Stimulated activated CD8-positive, alpha-beta memory T cell treated with anti-CD3 and anti-CD28 coated beads, Interleukin-15, amount 100 ng/mL, for 24 hours (primary cell): ENCODE results near the gene NOTCH3.

Source experiments
- DNase-seq: peaks from one replicate; pipeline ENCODE4 v3.0.0-alpha.2; 2020; ENCODE audit warnings: low read depth

The NOTCH3 gene

GRCh38 chr19:15236886-15237285 lies 36.1 kb upstream of the NOTCH3 start:
- DNase-seq = no peak

GRCh38 chr19:15235781-15236180 lies 35.0 kb upstream of the NOTCH3 start:
- no peak for DNase-seq

DNA sequence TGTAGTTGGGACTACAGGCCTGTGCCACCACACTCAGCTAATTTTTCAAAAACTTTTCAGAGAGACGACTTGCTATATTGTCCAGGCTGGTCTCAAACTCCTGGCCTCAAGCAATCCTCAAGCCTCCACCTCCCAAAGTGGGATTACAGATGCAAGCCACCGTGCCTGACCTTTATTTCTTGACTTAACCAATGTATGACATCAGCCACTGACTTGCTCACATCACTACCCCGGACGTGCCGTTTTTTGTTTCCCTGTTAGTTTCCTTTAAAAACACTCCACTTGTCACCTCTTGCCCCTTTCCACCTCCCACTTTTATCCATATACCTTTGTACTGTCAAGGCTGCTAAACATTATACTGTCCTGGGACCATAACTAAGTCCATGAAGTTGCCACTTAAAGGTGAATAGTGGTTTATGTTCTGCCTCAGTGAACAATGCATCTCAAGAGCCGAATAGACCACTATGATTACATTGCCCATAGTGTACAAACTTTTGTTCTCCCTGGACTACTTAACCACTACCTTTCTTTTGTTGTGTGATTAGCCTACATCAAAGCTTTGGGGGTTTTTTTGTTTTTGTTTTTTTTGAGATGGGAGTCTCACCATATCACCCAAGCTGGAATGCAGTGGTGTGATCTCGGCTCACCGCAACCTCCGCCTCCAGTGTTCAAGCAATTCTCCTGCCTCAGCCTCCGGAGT lies 33.8 kb upstream of the NOTCH3 start:
- DNase-seq = no peak

- no peak for DNase-seq
Observed at GRCh38 chr19:15231271-15231670, 30.5 kb upstream of the NOTCH3 start.

DNA sequence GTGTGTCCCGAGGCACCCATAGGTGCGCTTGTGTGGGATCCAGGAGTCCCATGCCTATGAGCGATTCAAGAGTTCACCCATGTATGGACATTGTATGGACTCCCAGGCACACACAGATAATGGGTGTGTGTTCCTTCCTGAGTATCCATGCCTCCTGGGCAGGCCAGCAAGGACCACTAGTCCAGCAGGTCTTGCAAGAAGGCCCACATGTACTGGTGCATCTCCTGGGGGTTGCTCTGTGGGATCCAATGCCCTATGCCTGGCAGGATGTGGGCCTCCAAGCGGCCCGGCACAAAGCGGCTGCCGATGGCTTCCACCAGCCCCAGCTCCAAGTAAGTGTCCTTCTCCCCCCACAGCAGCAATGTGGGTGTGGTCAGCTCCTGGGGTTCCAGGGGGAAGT lies 26.5 kb upstream of the NOTCH3 start:
- no peak for DNase-seq

DNA sequence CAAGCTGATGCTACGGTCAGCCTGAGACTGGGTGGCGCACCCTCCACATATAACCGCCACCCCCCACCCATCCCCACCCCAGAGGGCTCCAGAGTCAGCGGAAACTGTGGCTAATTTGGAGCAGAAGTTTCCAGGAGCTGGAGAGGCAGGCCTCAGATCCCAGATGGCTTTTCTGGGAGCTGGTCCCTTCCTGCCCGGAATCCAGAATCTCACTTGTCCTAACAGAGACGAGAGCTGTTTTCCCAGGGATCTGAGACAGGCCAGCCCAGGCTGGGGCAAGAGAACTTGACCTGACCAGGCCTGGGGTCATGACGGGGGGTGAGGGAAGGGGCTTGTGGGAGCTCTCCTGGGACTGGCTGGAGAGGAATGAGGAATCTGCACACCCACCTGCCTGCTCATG lies 25.0 kb upstream of the NOTCH3 start:
- DNase-seq = no peak

DNA sequence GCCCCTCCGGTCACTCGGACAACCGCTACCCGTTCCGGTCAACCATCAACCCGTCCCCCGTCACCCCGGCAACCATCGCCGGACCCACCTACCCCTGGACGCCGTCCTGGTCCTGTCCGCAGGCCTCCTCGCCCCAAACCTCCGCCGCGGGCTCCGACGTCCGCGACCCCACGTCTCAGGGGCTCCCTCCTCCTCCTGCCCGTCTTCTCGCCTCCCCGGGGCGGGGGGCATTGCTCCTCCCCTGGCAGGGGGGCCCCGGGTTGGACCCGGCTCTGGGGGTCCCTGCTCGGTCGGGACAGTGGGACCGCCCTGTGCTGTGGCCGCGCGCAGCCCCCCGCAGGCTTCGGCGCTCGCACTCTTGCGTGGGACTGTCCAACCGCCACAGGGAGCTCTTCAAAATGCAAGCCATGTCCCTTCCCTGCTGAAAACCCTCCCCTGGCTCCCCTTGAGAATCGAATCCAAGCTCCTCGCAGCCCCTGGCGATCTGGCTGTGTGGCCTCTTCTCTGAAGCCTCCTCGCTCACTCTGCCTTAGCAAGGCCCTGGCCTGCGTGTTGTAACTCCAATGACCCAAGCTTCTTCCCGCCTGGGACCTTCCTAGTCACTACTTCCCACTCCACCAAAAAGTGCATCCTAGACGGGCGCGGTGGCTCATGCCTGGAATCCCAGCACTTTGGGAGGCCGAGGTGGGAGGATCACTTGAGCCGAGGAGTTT lies 23.0 kb upstream of the NOTCH3 start:
- no peak for DNase-seq

GRCh38 chr19:15222738-15223648 lies 22.2 kb upstream of the NOTCH3 start:
- DNase-seq = peak; percentile 35

DNA sequence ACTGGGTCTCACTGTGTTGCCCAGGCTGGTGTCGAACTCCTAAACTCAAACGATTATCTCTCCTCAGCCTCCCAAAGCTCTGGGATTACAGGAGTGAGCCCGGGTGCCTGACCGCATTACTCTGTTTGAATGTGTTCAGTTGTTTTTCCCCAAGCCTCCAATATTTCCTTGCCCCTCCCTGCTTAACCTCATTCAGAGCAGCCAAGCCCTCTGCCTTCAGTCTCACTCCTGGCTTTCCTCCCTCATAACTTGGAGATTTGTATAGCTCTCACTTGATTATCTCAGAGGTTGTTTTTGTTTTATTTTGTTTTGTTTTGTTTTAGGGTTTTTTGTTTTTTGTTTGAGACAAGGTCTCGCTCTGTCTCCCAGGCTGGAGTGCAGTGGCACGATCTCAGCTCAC lies 20.0 kb upstream of the NOTCH3 start:
- DNase-seq = no peak

DNA sequence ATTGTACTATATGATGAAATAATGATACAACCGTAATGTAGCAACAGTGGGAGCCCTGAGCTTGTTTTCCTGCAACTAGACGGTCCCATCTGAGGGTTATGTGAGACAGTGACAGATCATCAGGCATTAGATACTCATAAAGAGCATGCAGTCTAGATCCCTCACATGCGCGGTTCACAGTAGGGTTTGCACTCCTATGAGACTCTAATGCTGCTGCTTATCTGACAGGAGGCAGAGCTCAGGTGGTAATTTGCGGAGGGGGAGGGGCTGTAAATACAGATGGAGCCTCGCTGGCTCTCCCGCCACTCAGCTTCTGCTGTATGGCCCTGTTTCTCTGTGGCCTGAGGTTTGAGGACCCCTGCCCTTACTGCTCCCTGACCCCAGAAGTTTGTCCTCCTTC lies 17.7 kb upstream of the NOTCH3 start:
- no peak for DNase-seq

DNA sequence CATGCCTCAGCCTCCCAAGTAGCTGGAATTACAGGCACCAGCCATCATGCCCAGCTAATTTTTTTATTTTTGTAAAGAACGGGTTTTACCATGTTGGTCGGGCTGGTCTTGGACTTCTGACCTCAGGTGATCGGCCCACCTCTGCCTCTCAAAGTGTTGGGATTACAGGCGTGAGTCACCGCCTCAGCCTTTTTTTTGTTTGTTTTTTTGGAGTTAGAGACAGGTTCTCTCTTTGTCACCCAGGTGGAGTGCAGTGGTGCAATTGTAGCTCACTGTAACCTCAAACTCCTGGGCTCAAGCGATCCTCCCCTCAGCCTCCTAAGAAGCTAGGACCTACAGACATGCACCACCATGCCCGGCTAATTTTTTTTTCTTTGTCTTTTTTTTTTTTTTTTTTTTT lies 15.6 kb upstream of the NOTCH3 start:
- DNase-seq = no peak

DNA sequence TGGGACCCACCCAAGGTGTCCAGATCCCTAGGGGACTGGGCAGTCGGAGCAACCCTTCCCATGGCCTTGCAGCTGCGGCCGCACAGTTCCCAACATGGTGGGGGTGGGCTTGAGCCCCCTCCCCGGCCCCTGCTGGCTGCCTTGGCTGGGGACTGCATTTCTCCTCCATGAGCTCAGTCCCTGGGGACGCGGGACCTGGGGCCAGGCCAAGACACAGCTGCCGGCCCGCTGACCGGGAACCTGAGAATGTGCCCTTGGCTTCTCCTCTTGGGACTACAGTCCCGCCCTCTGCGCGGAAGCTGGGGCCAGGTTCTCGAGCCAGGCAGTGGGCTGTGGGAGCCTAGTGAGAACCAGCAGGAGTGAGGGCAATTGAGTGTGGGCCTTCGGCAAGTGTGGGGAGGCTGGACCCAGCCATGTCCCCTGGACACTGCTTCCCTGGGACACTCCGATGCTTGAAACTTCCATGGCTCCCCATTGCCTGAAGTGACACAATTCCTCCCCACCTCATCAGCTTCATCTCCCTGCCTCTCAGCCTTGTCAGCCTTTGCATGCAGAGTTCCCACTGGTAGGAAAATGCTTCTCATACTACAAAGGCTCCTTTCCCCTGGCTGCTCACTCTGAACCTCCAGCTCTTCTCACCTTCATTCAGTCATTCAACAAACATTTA lies 13.1 kb upstream of the NOTCH3 start:
- no peak for DNase-seq

DNA sequence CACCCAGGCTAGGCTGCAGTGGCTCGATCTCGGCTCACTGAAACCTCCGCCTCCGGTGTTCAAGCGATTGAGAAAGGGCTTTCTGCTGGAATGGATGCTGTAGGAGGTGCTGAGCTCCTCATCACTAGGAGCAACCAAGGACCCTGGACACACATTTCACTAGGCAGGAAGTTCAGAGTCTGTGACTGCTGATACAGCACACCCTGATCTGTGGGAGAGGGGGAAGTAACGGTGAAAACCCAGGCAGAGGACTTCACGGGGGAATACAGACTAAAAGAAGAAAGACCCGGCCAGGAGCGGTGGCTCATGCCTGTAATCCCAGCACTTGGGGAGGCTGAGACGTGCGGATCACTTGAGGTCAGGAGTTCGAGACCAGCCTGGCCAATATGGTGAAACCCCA lies 11.9 kb upstream of the NOTCH3 start:
- DNase-seq = no peak

DNA sequence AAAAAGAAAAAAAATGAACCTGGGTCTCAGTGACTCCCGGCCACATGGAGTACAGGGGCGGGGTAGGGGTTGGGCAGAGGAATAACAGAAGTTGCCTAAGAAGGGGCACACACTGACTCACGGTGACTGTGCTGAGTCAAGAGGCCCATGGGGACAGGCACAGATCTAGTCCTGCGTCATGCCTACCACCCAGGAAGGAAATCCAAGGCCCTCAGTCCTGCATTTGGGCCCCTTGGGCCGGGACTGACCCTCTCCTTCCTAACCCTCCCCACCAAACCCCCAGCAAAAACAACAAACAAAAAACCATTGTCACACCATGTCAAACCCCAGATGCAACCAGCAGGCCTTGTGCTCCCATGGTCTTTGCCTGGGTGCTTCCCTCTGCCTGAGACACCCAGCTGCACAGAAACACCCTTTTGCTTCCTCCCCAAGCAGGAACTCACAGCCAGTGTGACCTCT lies 9.6 kb upstream of the NOTCH3 start:
- DNase-seq = no peak

DNA sequence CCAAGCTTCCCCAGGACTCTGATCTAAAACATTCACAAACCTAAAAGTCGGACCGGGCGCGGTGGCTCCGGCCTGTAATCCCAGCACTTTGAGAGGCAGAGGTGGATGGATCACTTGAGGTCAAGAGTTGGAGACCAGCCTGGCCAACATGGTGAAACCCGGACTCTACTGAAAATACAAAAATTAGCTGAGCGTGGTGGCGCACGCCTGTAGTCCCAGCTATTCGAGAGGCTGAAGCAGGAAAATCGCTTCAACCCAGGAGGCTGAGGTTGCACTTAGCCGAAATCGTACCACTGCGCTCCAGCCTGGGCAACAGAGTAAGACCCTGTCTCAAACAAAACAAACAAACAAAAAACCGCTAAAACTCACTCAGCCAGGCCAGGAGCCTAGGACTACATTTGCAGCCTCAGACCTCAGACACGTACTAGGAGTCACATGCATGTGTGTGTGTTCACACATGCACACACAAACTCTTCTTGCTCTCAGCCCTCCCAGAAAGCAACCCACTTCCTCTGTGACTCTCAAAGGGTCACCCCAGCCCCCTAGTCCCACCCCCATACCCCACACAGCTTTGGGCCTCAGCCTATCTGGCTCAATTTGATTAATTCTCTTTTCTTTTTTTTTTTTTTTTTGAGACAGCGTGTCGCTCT lies 704 bp upstream of the NOTCH3 start:
- DNase-seq = no peak

DNA sequence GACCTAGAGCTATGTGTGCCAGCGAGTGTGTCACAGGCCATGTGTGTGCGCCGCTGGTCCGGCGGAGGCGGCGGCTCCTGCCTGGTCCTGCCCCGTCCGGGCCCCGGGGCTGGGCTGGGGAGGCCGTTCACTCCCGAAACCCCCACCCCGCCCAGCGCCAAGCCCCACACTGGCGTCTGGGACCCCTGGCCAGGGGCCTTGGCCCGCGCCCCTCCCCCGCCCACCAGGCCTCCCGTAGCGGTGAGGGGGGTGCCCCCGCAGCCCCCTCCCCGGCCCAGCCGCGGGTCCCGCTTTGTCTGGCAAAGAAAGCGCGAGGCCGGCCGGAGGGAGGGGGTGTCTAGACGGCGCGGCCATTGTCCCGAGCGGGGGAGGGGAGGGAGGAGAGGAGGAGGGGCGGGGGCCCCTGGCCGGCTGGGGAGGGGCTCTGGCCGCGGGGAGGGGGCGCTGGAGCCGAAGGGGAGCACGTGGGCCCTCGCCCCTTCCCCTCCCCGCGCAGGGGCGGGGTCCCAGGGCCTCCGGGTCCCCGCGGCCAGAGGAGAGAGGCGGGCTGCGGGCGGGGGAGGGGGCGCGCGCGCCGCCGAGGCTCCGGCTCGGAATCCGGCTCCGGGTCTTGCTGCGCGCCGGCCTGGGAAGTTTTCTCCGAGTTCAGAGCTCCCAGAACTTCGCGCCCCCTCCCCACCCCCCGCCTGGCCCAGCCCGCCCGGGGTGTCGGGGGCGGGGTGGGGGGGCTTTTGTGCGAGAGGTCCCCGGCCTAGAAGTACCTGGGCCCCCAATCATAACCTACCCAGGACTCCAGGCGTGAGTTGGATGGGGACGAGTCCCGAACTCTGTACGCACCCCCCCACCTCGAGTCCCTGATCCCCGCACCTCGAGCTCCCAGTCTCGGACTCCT lies 888 bp downstream of the NOTCH3 start:
- DNase-seq = no peak

DNA sequence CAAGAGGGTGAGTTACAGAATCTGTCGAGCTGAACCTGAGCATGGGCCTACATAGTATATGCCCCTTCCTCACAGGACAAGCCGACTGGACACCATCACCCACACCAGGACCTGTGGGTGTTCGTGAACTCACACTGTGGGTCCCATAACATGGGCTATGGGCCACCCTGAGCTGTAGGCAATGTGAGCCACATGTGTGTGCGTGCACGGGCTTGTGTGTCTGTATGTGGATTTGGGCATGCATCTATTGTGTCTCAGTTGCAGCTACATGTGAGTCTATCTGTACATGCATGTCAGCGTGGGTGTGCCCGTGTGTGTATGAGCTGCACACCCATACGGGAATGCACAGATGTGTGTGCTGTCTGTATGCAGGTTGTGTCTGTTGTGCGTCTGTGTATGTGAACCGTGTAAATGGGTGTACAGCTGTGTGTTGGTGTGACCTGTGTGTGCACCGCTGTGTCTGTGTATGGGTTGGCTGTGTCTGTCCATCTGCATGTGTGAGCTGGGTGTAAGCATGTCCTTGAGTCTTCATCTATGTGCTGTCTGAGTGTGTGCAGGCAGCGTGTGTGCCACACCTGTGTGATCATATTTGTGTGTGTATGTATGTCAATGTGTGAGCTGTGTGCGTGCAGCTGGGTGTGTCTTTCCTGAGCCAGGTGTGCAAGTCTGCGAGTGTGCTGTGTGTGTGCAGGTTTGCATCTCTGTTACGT lies 1.7 kb downstream of the NOTCH3 start:
- DNase-seq = no peak

DNA sequence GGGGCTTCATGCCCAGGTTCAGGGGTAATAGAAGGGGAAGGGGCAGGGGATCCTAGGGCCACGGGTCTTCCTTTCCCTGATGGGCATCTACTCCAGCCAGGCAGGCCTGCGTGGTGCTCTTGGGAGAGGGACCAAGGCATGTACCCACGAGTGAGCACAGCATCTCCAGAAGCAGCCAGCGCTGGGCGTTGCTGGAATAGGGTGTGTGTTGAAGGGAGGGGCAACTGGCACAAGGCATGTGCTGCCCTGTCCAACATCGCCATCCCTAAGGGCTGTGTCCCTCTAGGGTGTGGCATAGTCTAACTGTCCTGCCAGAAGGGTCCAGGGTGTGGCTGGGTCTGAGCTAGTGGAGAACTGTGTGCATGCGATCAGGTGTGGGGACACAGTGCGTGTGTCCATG lies 2.9 kb downstream of the NOTCH3 start:
- DNase-seq = no peak

GRCh38 chr19:15197275-15197941 lies 3.4 kb downstream of the NOTCH3 start:
- DNase-seq = no peak
